Activated T-cell treated with anti-CD3 and anti-CD28 coated beads, Interleukin-2, amount 50 U/mL, for 72 hours (primary cell): ENCODE data around the gene CDC42BPA. TPM values are rescaled to one million over a fixed set of nuclear protein-coding genes. Genes with fewer than 3 reads are reported as not detected.
"Not testable (repeated sequence)": the region's sequence is repeated elsewhere in the genome, so short reads cannot be mapped to it uniquely, and the experiment has no call there.

ENCODE experiments used
- ATAC-seq, 2 donors: fragments of 150-1000 bp; cut with Tn5 transposase; replicated peaks in 1 of 2; 2 replicates each; pipeline ENCODE4 v1.10.0; 2021; ENCODE audit warnings: moderate library complexity in 2 of 2, mild to moderate bottlenecking in 1 of 2
- DNase-seq, 2 donors: peaks; one replicate each; pipeline ENCODE4 v3.0.0; 2021 to 2022; ENCODE audit warnings: mixed read lengths in 1 of 2
- H3K27ac Mint-ChIP-seq: one replicate; pipeline ENCODE4 v1.8.0; 2022; ENCODE audit warnings: mild to moderate bottlenecking, moderate library complexity, mixed read lengths
- H3K27me3 Mint-ChIP-seq: one replicate; pipeline ENCODE4 v1.8.0; 2022; ENCODE audit warnings: low read depth, mixed read lengths
- H3K36me3 Mint-ChIP-seq, 2 donors: one replicate each; pipeline ENCODE4 v1.8.0; 2022; ENCODE audit warnings: mixed read lengths in 2 of 2, mild to moderate bottlenecking in 1 of 2; ENCODE audit not compliant: insufficient read depth in 2 of 2
- H3K4me1 Mint-ChIP-seq: one replicate; pipeline ENCODE4 v1.8.0; 2022; ENCODE audit warnings: low read depth, mixed read lengths
- H3K4me3 Mint-ChIP-seq, 2 donors: one replicate each; pipeline ENCODE4 v1.8.0; 2022; ENCODE audit warnings: mild to moderate bottlenecking in 2 of 2, mixed read lengths in 2 of 2, moderate library complexity in 2 of 2
- H3K9me3 Mint-ChIP-seq, 2 donors: one replicate each; pipeline ENCODE4 v1.8.0; 2022; ENCODE audit warnings: mixed read lengths in 2 of 2
- total RNA-seq, 2 donors: library from RNA; stranded (reverse); gene quantifications; one replicate each; pipeline ENCODE4 v1.2.3, GENCODE V29; 2022

The CDC42BPA gene
- total RNA-seq, 2 donors from 2014 or later: 6.2 to 11.6 TPM

DNA sequence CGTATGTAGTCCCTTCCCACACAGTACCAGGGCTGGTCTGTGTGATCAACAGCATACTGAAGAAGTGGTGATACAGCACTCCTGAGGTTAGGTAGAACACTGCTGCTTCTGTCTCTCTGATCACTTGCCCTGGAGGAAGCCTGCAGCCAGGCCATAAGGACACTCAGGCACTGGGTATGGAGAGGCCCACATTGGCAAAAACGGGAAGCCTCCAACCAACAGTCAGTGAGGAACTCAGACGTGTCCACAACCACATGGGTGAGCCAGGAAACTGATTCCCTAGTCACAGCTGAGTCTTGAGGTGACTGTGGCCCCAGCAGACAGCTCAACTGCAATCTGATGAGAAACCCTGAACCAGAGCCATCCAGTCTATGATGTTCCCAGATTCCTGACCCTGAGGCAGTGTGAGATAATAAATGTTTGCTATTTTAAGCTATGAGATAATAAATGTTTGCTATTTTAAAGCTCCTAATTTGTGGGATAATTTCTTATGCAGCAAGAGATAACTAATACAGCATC, 315.7 kb downstream of the CDC42BPA start:
- ATAC-seq (no peak), DNase-seq (no peak)
- Mint-ChIP-seq H3K27me3 (no peaks in the 10 kb centered on the region), H3K36me3 (peaks cover 0 to 3% of the 10 kb centered on the region in 2 donors), H3K9me3 (no peaks in the 10 kb centered on the region), H3K4me1 (peaks cover 6% of the 10 kb centered on the region), H3K27ac (no peak overlapping the region), H3K4me3 (no peak overlapping the region)

DNA sequence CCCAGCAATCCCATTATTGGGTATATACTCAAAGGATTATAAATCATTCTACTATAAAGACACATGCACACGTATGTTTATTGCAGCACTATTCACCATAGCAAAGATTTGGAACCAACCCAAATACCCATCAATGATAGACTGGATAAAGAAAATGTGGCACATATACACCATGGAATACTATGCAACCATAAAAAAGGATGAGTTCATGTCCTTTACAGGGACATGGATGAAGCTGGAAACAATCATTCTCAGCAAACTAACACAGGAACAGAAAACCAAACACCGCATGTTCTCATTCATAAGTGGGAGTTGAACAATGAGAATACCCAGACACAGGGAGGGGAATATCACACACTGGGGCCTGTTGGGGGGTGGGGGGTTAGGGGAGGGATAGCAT, 318.7 kb downstream of the CDC42BPA start:
- not testable (repeated sequence) for DNase-seq, H3K27me3 Mint-ChIP-seq, H3K9me3 Mint-ChIP-seq, H3K36me3 Mint-ChIP-seq, H3K4me3 Mint-ChIP-seq, H3K27ac Mint-ChIP-seq, ATAC-seq
- peaks cover 17% of the 10 kb centered on the region for H3K4me1 Mint-ChIP-seq

- Mint-ChIP-seq H3K27ac (no peak overlapping the region), H3K36me3 (peaks cover 0 to 3% of the 10 kb centered on the region in 2 donors), H3K27me3 (no peaks in the 10 kb centered on the region), H3K9me3 (no peaks in the 10 kb centered on the region), H3K4me3 (no peak overlapping the region), H3K4me1 (peaks cover 19% of the 10 kb centered on the region)
- peak; percentile 71 to 91 for ATAC-seq
- DNase-seq: no peak
Measured at GRCh38 chr1:226995365-226996332, 322.6 kb downstream of the CDC42BPA start.

- H3K27me3 Mint-ChIP-seq: no peaks in the 10 kb centered on the region
- no peak overlapping the region for H3K4me3 Mint-ChIP-seq
- no peak for ATAC-seq
- DNase-seq: no peak
- H3K27ac Mint-ChIP-seq: no peak overlapping the region
- no peaks in the 10 kb centered on the region for H3K9me3 Mint-ChIP-seq
- H3K36me3 Mint-ChIP-seq: peaks cover 0 to 3% of the 10 kb centered on the region in 2 donors
- peaks cover 28% of the 10 kb centered on the region for H3K4me1 Mint-ChIP-seq
Measured at GRCh38 chr1:226994586-226995364, 323.5 kb downstream of the CDC42BPA start.

GRCh38 chr1:226993814-226994585, 324.3 kb downstream of the CDC42BPA start:
- Mint-ChIP-seq H3K36me3 (no peaks in the 10 kb centered on the region), H3K4me3 (no peak overlapping the region), H3K27me3 (no peaks in the 10 kb centered on the region), H3K27ac (peak overlapping the region; percentile 74), H3K4me1 (peaks cover 36% of the 10 kb centered on the region), H3K9me3 (no peaks in the 10 kb centered on the region)
- no peak for ATAC-seq
- no peak for DNase-seq

DNA sequence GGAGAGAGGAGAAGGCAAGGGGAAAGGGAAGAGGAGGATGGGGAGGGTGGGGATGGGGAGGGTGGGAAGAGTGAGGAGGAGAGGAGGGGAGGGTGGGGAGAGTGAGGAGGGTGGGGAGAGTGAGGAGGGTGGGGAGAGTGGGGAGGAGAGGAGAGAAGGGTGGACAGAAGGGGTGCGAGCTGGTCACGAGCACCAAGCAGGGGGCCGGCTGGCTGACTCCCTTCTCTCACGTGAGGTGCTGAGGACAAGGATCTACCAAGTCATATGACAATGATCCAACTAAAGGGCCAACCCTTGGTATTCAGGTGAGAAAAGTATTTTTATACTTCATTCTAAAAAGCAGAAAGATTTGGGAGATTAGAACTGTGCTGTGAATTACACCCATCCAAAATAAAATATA, 326.4 kb downstream of the CDC42BPA start:
- DNase-seq (no peak), ATAC-seq (no peak)
- peaks cover 0 to 1% of the 10 kb centered on the region in 2 donors for H3K36me3 Mint-ChIP-seq
- H3K4me3 Mint-ChIP-seq: no peak overlapping the region
- H3K4me1 Mint-ChIP-seq: peaks cover 39% of the 10 kb centered on the region
- H3K27ac Mint-ChIP-seq: no peak overlapping the region
- H3K27me3 Mint-ChIP-seq: no peaks in the 10 kb centered on the region
- H3K9me3 Mint-ChIP-seq: no peaks in the 10 kb centered on the region

DNA sequence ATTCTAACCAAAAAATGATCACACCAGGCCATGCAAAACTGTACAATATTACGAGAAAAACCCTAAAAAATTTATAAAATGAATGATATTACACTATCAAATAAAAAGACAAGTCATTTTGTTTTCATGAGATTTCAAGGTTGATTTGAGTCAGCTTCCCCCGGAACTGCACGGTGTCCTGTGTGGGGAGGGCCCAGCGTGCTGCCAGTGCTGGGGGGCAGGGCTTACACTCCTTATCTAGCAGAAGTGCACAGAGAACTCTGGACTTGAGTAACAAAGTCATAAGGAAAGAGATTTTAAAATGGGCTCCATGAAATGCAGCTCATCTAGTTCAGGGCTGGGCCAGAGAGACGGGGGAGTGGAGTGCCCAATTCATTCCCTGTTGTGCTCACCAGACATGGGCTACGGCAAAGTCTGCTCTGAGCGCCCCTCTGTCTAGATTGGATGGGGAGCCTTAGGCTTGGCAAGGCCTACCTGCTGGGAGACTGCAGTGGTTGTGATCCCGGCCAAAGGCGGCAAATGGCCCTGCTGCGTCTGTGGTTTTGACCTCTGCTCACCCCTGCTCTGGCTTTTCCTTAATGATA, 328.1 kb downstream of the CDC42BPA start:
- no peaks in the 10 kb centered on the region for H3K9me3 Mint-ChIP-seq
- ATAC-seq (peak; percentile 98 to 99), DNase-seq (peak; percentile 77 to 81)
- peaks cover 0 to 3% of the 10 kb centered on the region in 2 donors for H3K36me3 Mint-ChIP-seq
- H3K4me3 Mint-ChIP-seq: peak overlapping the region; percentile 17 to 54
- H3K4me1 Mint-ChIP-seq: peaks cover 26% of the 10 kb centered on the region
- H3K27me3 Mint-ChIP-seq: no peaks in the 10 kb centered on the region
- H3K27ac Mint-ChIP-seq: peak overlapping the region; percentile 81

GRCh38 chr1:226989085-226989920, 329.0 kb downstream of the CDC42BPA start:
- DNase-seq (no peak), ATAC-seq (no peak)
- peak overlapping the region; percentile 9 to 64 for H3K4me3 Mint-ChIP-seq
- no peaks in the 10 kb centered on the region for H3K27me3 Mint-ChIP-seq
- peaks cover 0 to 3% of the 10 kb centered on the region in 2 donors for H3K36me3 Mint-ChIP-seq
- H3K9me3 Mint-ChIP-seq: no peaks in the 10 kb centered on the region
- peaks cover 22% of the 10 kb centered on the region for H3K4me1 Mint-ChIP-seq
- peak overlapping the region; percentile 81 for H3K27ac Mint-ChIP-seq

DNA sequence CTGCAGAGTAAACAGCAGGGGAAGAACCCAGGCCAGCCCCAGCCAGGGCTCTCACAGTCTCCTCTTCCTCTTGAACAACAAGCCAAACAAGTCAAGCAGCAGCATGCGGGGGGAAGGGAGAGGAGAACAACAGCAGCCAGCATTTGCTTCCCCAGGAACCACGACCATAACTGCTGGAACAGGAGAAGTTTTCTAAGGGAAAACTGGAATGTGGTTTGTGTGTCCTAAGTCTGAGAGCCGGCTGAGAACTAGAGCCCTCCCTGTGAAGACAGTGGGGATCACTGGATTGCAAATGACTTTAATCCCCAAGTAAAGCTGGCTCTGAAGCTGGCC, 330.0 kb downstream of the CDC42BPA start:
- H3K36me3 Mint-ChIP-seq: peaks cover 0 to 3% of the 10 kb centered on the region in 2 donors
- no peak for ATAC-seq
- peaks cover 22% of the 10 kb centered on the region for H3K4me1 Mint-ChIP-seq
- no peaks in the 10 kb centered on the region for H3K27me3 Mint-ChIP-seq
- H3K27ac Mint-ChIP-seq: no peak overlapping the region
- H3K4me3 Mint-ChIP-seq: no peak overlapping the region
- DNase-seq: no peak
- H3K9me3 Mint-ChIP-seq: no peaks in the 10 kb centered on the region

DNA sequence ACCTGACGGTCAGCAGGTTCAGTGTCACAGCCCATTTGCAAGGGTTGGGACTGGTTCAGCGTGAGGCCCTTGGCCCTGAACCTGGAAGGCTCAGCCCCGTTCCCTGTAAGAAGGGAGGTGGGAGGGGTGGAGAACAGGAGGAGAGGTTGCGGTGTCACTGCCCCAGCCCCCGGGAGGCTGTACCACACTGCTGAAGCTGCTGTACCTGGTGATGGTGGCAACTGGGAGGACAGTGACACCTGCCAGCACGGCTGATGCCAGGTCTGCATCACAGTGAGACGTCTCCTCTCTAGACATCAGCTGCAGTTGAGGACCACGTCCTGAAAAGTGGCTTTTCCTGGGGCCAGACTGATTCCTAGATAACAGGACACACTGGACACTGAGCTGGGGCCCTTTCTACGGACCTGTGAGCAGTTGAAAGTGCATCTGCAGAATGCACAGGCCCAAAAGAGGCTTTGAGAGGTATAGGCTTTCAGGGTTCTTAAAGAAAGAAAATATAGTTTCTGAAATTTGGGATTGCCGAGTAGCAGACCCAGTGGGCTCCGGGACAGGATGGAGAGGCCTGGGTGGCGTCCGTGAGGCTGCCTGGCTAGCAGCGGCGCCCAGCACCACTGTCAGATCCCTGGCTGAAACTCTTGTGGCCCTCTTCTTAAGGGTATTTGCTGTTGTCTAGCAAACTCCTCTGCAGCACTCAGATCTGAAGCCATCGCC, 330.5 kb downstream of the CDC42BPA start:
- ATAC-seq: no peak
- no peak overlapping the region for H3K4me3 Mint-ChIP-seq
- peaks cover 0 to 3% of the 10 kb centered on the region in 2 donors for H3K36me3 Mint-ChIP-seq
- no peaks in the 10 kb centered on the region for H3K27me3 Mint-ChIP-seq
- peaks cover 22% of the 10 kb centered on the region for H3K4me1 Mint-ChIP-seq
- H3K9me3 Mint-ChIP-seq: no peaks in the 10 kb centered on the region
- DNase-seq: no peak
- H3K27ac Mint-ChIP-seq: no peak overlapping the region

GRCh38 chr1:226987179-226987536, 331.1 kb downstream of the CDC42BPA start:
- H3K27ac Mint-ChIP-seq: no peak overlapping the region
- H3K4me1 Mint-ChIP-seq: peaks cover 22% of the 10 kb centered on the region
- no peak overlapping the region for H3K4me3 Mint-ChIP-seq
- H3K27me3 Mint-ChIP-seq: no peaks in the 10 kb centered on the region
- no peak for DNase-seq
- H3K36me3 Mint-ChIP-seq: peaks cover 0 to 3% of the 10 kb centered on the region in 2 donors
- ATAC-seq: no peak
- no peaks in the 10 kb centered on the region for H3K9me3 Mint-ChIP-seq
